GM12864 (cell line): ENCODE data around the gene IER5.

Source experiments
- DNase-seq: peaks from one replicate; pipeline ENCODE4 v3.0.0-alpha.2; 2011; ENCODE audit warnings: low read depth
- H3K4me3 ChIP-seq: 2 replicates; pipeline ENCODE4 v1.5.1; 2011; ENCODE audit warnings: mild to moderate bottlenecking, low read depth, low read length, control low read depth
- CTCF ChIP-seq: IDR thresholded peaks from 2 replicates; pipeline ENCODE4 v1.5.1; 2011; ENCODE audit warnings: low read depth, mild to moderate bottlenecking, moderate library complexity, low read length, control low read depth, inconsistent platforms; ENCODE audit errors: missing control alignments

Gene IER5

GRCh38 chr1:181062836-181063428 lies 25.6 kb upstream of the IER5 start:
- peak overlapping the region; percentile 37; the same call in 1 of the 2 replicates for H3K4me3 ChIP-seq
- no peak for TF ChIP-seq CTCF
- peak; percentile 69 for DNase-seq

- TF ChIP-seq CTCF = no peak
- no peak for DNase-seq
- H3K4me3 ChIP-seq = no peak overlapping the region
Observed at GRCh38 chr1:181064011-181064623, 24.4 kb upstream of the IER5 start.

- no peak for TF ChIP-seq CTCF
- H3K4me3 ChIP-seq = no peak overlapping the region
- DNase-seq = no peak
Observed at GRCh38 chr1:181064702-181065101, 23.8 kb upstream of the IER5 start.

GRCh38 chr1:181073638-181074037 lies 14.9 kb upstream of the IER5 start:
- H3K4me3 ChIP-seq = no peak overlapping the region
- DNase-seq = no peak
- no peak for TF ChIP-seq CTCF

GRCh38 chr1:181075766-181076350 lies 12.6 kb upstream of the IER5 start:
- no peak for DNase-seq
- H3K4me3 ChIP-seq = no peak overlapping the region
- no peak for TF ChIP-seq CTCF

- DNase-seq = no peak
- no peak for TF ChIP-seq CTCF
- no peak overlapping the region for H3K4me3 ChIP-seq
Observed at GRCh38 chr1:181076852-181077251, 11.6 kb upstream of the IER5 start.
